SIG-M5 (cell line): ENCODE results near the gene IL15RA.
"Not testable (repeated sequence)": the region's sequence is repeated elsewhere in the genome, so short reads cannot be mapped to it uniquely, and the experiment has no call there.

Experiments used
- DNase-seq: peaks from one replicate; lab custom pipeline; 2025; lab: John Stamatoyannopoulos, UW

The IL15RA gene

GRCh38 chr10:6006546-6006945 lies 29.2 kb upstream of the IL15RA start:
- DNase-seq = no peak

- no peak for DNase-seq
Observed at GRCh38 chr10:6005856-6006395, 28.6 kb upstream of the IL15RA start.

- not testable (repeated sequence) for DNase-seq
Observed at GRCh38 chr10:6005161-6005804, 27.9 kb upstream of the IL15RA start.

GRCh38 chr10:6002809-6003510 lies 25.6 kb upstream of the IL15RA start:
- no peak for DNase-seq

GRCh38 chr10:5999440-6000165 lies 22.3 kb upstream of the IL15RA start:
- DNase-seq = no peak

- no peak for DNase-seq
Observed at GRCh38 chr10:5996696-5997095, 19.4 kb upstream of the IL15RA start.

- no peak for DNase-seq
Observed at GRCh38 chr10:5992398-5992797, 15.1 kb upstream of the IL15RA start.

- no peak for DNase-seq
Observed at GRCh38 chr10:5991708-5992107, 14.4 kb upstream of the IL15RA start.

- no peak for DNase-seq
Observed at GRCh38 chr10:5989756-5990155, 12.4 kb upstream of the IL15RA start.

- DNase-seq = no peak
Observed at GRCh38 chr10:5988336-5988920, 11.1 kb upstream of the IL15RA start.

GRCh38 chr10:5987747-5988146 lies 10.4 kb upstream of the IL15RA start:
- DNase-seq = no peak

- no peak for DNase-seq
Observed at GRCh38 chr10:5985029-5985428, 7.7 kb upstream of the IL15RA start.

- no peak for DNase-seq
Observed at GRCh38 chr10:5983774-5984173, 6.4 kb upstream of the IL15RA start.

GRCh38 chr10:5981529-5981928 lies 4.2 kb upstream of the IL15RA start:
- DNase-seq = no peak

GRCh38 chr10:5978230-5978489 lies 817 bp upstream of the IL15RA start:
- no peak for DNase-seq

GRCh38 chr10:5976512-5977470 lies 552 bp downstream of the IL15RA start:
- DNase-seq = no peak

GRCh38 chr10:5975641-5976473 lies 1.5 kb downstream of the IL15RA start:
- DNase-seq = no peak

GRCh38 chr10:5973069-5973468 lies 4.3 kb downstream of the IL15RA start:
- no peak for DNase-seq

- DNase-seq = no peak
Observed at GRCh38 chr10:5971886-5972285, 5.5 kb downstream of the IL15RA start.

GRCh38 chr10:5971315-5971832 lies 6.0 kb downstream of the IL15RA start:
- DNase-seq = no peak
